HCT116 (cell line): ENCODE measurements around the gene FUOM. TPM values are rescaled to one million over a fixed set of nuclear protein-coding genes. Genes with fewer than 3 reads are reported as not detected.

Experiments used
- ATAC-seq: fragments of 200-7000 bp; cut with Tn5 transposase; 2 replicates; pipeline ENCODE4 v1.9.1; 2020; ENCODE audit warnings: mild to moderate bottlenecking, moderate library complexity
- BruUV-seq: library from RNA; stranded (reverse); fragments of 400-500 nt; replicated peaks from 2 replicates; lab custom pipeline; 2021; lab: Mats Ljungman, UMichigan
- CTCF ChIA-PET: fragments of 300-600 bp; sonication (Branson Sonifier 250); formaldehyde crosslinking; loops from one replicate; lab custom pipeline; 2021; ENCODE audit warnings: antibody characterized with exemption; lab: Charles Lee
- POLR2A ChIA-PET: fragments of 300-600, 350-600 bp; sonication (Branson Sonifier 250); formaldehyde crosslinking; loops from one replicate; lab custom pipeline; 2021; ENCODE audit warnings: antibody characterized with exemption; lab: Charles Lee
- RAD21 ChIA-PET, 2 experiments: fragments of 300-600 bp; sonication (Branson Sonifier 250); formaldehyde crosslinking; loops; one replicate each; lab custom pipeline; 2023; ENCODE audit warnings: low total read pairs in 2 of 2; ENCODE audit not compliant: uncharacterized antibody in 2 of 2, unreplicated experiment in 2 of 2, low non-redundant PET in 1 of 2; lab: Charles Lee
- DNase-seq: peaks from one replicate; pipeline ENCODE4 v3.0.0-alpha.2; 2010; ENCODE audit warnings: low read depth, low spot score
- H2AFZ ChIP-seq: fragments of 200-600 bp; shearing (Covaris generic), sonication (generic); 2 replicates; pipeline ENCODE4 v1.6.1; 2017; ENCODE audit warnings: low read depth, mixed run types, mixed read lengths, antibody characterized with exemption, low read length; ENCODE audit not compliant: poor library complexity, severe bottlenecking
- H3K27ac ChIP-seq: 2 replicates; pipeline ENCODE4 v1.5.1; 2012; ENCODE audit warnings: low read depth, low read length
- H3K27me3 ChIP-seq: fragments of 200-600 bp; sonication (generic); 2 replicates; pipeline ENCODE4 v1.6.1; 2016; ENCODE audit warnings: mixed run types, low read length, mixed read lengths; ENCODE audit not compliant: insufficient read depth
- H3K36me3 ChIP-seq, 2 experiments: fragments of 200-500 bp in 1 of 2; fragments of 200-600 bp in 1 of 2; sonication (Bioruptor generic) in 1 of 2; sonication (generic) in 1 of 2; 2 replicates each; pipeline versions ENCODE4 v1.5.1 to v1.6.1; 2014 to 2016; ENCODE audit warnings: low read length in 2 of 2, inconsistent platforms in 1 of 2, mixed read lengths in 1 of 2, mixed run types in 1 of 2; ENCODE audit not compliant: insufficient read depth in 2 of 2, control insufficient read depth in 1 of 2
- H3K4me1 ChIP-seq, 2 experiments: fragments of 200-600 bp in 1 of 2; sonication (generic) in 1 of 2; 2 replicates each; pipeline versions ENCODE4 v1.5.1 to v1.6.1; 2012 to 2017; ENCODE audit warnings: low read length in 2 of 2, inconsistent platforms in 1 of 2, mild to moderate bottlenecking in 1 of 2, mixed read lengths in 1 of 2, mixed run types in 1 of 2, moderate library complexity in 1 of 2; ENCODE audit not compliant: insufficient read depth in 2 of 2, control insufficient read depth in 1 of 2
- H3K4me2 ChIP-seq: fragments of 200-600 bp; sonication (generic); 2 replicates; pipeline ENCODE4 v1.6.1; 2017; ENCODE audit warnings: mixed run types, low read length, mixed read lengths
- H3K4me3 ChIP-seq, 2 experiments: fragments of 200-600 bp in 1 of 2; sonication (generic) in 1 of 2; replicated peaks in 1 of 2; 2 replicates each; pipeline ENCODE4 v1.5.1; 2011 to 2016; ENCODE audit warnings: low read length in 2 of 2, control low read depth in 1 of 2, low read depth in 1 of 2, mild to moderate bottlenecking in 1 of 2, mixed read lengths in 1 of 2, mixed run types in 1 of 2
- H3K79me2 ChIP-seq: fragments of 200-600 bp; sonication (generic); 2 replicates; pipeline ENCODE4 v1.6.1; 2017; ENCODE audit warnings: mild to moderate bottlenecking, mixed run types, low read length, moderate library complexity, mixed read lengths; ENCODE audit not compliant: insufficient read depth
- H3K9ac ChIP-seq: fragments of 200-600 bp; sonication (generic); 2 replicates; pipeline ENCODE4 v1.6.1; 2016; ENCODE audit warnings: low read length, mixed read lengths
- H3K9me2 ChIP-seq: fragments of 200-600 bp; sonication (generic), shearing (Covaris generic); 2 replicates; pipeline ENCODE4 v1.6.1; 2017; ENCODE audit warnings: mixed run types, mild to moderate bottlenecking, moderate library complexity; ENCODE audit not compliant: insufficient read depth
- H3K9me3 ChIP-seq, 2 experiments: fragments of 200-500 bp in 1 of 2; fragments of 200-600 bp in 1 of 2; sonication (Bioruptor generic) in 1 of 2; sonication (generic) in 1 of 2; 2 replicates each; pipeline ENCODE4 v1.6.1; 2014 to 2017; ENCODE audit warnings: low read length in 2 of 2, mixed read lengths in 2 of 2, inconsistent platforms in 1 of 2, low read depth in 1 of 2, mild to moderate bottlenecking in 1 of 2, mixed run types in 1 of 2, moderate library complexity in 1 of 2; ENCODE audit not compliant: control insufficient read depth in 1 of 2, insufficient read depth in 1 of 2
- H4K20me1 ChIP-seq: fragments of 200-600 bp; sonication (generic), shearing (Covaris generic); 2 replicates; pipeline ENCODE4 v1.6.1; 2017; ENCODE audit warnings: mixed run types, mild to moderate bottlenecking, moderate library complexity; ENCODE audit not compliant: insufficient read depth
- ATF3 ChIP-seq: IDR thresholded peaks from 2 replicates; pipeline ENCODE4 v1.6.1; 2012
- CTCF ChIP-seq, 3 experiments: fragments of 200-600 bp in 1 of 3; sonication (generic) in 1 of 3; IDR thresholded peaks in 2 of 3; conservative IDR thresholded peaks in 1 of 3; 2 replicates each; pipeline ENCODE4 v1.5.1; 2012 to 2017; ENCODE audit warnings: low read depth in 2 of 3, low read length in 2 of 3, antibody characterized with exemption in 1 of 3, borderline replicate concordance in 1 of 3, control low read depth in 1 of 3, mild to moderate bottlenecking in 1 of 3, mixed read lengths in 1 of 3, mixed run types in 1 of 3, moderate library complexity in 1 of 3; ENCODE audit not compliant: insufficient read depth in 1 of 3
- ELF1 ChIP-seq: IDR thresholded peaks from 2 replicates; pipeline ENCODE4 v1.6.1; 2012; ENCODE audit warnings: low read depth, borderline replicate concordance
- EZH2 ChIP-seq: fragments of 200-600 bp; sonication (generic); IDR thresholded peaks from 2 replicates; pipeline ENCODE4 v1.6.1; 2017; ENCODE audit warnings: antibody characterized with exemption, mixed run types
- EZH2phosphoT487 ChIP-seq: fragments of 200-600 bp; IDR thresholded peaks from 2 replicates; pipeline ENCODE4 v1.6.1; 2018; ENCODE audit warnings: antibody characterized with exemption, borderline replicate concordance
- POLR2A ChIP-seq: IDR thresholded peaks from 2 replicates; pipeline ENCODE4 v1.7.0; 2011; ENCODE audit warnings: borderline replicate concordance; ENCODE audit not compliant: insufficient read depth, insufficient read length; ENCODE audit errors: extremely low read depth
- POLR2AphosphoS5 ChIP-seq: IDR thresholded peaks from 2 replicates; pipeline ENCODE4 v1.6.1; 2011; ENCODE audit warnings: mild to moderate bottlenecking, low read depth, low read length, moderate library complexity
- RAD21 ChIP-seq: IDR thresholded peaks from 2 replicates; pipeline ENCODE4 v1.6.1; 2012; ENCODE audit warnings: low read depth, mild to moderate bottlenecking
- REST ChIP-seq: IDR thresholded peaks from 2 replicates; pipeline ENCODE4 v1.6.1; 2012; ENCODE audit warnings: low read depth
- SRF ChIP-seq: IDR thresholded peaks from 2 replicates; pipeline ENCODE4 v1.6.1; 2012; ENCODE audit warnings: low read depth
- YY1 ChIP-seq: IDR thresholded peaks from 2 replicates; pipeline ENCODE4 v1.6.1; 2011; ENCODE audit warnings: low read length, low read depth, moderate library complexity, mild to moderate bottlenecking; ENCODE audit not compliant: insufficient replicate concordance; ENCODE audit errors: extremely low read depth
- ZNF274 ChIP-seq: fragments of 200-500 bp; sonication (Bioruptor generic); IDR thresholded peaks from 2 replicates; pipeline ENCODE4 v1.6.1; 2014; ENCODE audit warnings: mild to moderate bottlenecking, low read depth, low read length, inconsistent platforms
- intact Hi-C: fragments of 100-400 bp; cut with micrococcal nuclease; formaldehyde crosslinking; loops from 2 replicates; pipeline ENCODE4 v1.10.0; 2022
- total RNA-seq: library from RNA; stranded (reverse); gene quantifications from one replicate; pipeline ENCODE4 v1.2.1, GENCODE V29; 2021; ENCODE audit not compliant: unreplicated experiment

Gene FUOM
- total RNA-seq, 1 experiment from 2014 or later = 21.5 TPM

GRCh38 chr10:133344236-133344635, 13.6 kb downstream of the FUOM start:
- ATAC-seq (no peak), DNase-seq (no peak)
- Histone ChIP-seq H3K9ac (no peak overlapping the region), H3K27ac (no peak overlapping the region), H3K36me3 (no peaks in the 10 kb centered on the region), H3K4me1 (peaks cover 0 to 8% of the 10 kb centered on the region in 2 experiments; a peak in 1 of 4 replicates), H3K9me3 (no peaks in the 10 kb centered on the region), H3K79me2 (no peaks in the 10 kb centered on the region), H4K20me1 (no peaks in the 10 kb centered on the region), H3K9me2 (no peaks in the 10 kb centered on the region), H3K4me3 (no peak overlapping the region), H2AFZ (no peak overlapping the region), H3K4me2 (no peak overlapping the region), H3K27me3 (no peaks in the 10 kb centered on the region)
- intact Hi-C loops = no loop called here
- BruUV-seq = no TSS peak
- no peak for TF ChIP-seq EZH2phosphoT487
- TF ChIP-seq POLR2AphosphoS5 = no peak
- no peak for TF ChIP-seq REST
- TF ChIP-seq ATF3 = no peak
- no peak for TF ChIP-seq POLR2A
- no peak for TF ChIP-seq CTCF (IDR thresholded peaks at IDR 0.05 in 2 of 3, conservative IDR thresholded peaks at IDR 0.05 in 1 of 3; ENCODE audit: borderline replicate concordance in 1 of 3, insufficient read depth in 1 of 3, low read depth in 2 of 3, low read length in 2 of 3)
- no peak for TF ChIP-seq RAD21
- no peak for TF ChIP-seq YY1
- TF ChIP-seq ZNF274 = no peak
- no peak for TF ChIP-seq ELF1
- no peak for TF ChIP-seq SRF
- TF ChIP-seq EZH2 = no peak
- RAD21 ChIA-PET = no interaction called here
- CTCF ChIA-PET = no interaction called here
- POLR2A ChIA-PET = no interaction called here
